Measurements from ENCODE around the gene CNTNAP5.

Gene CNTNAP5

DNA sequence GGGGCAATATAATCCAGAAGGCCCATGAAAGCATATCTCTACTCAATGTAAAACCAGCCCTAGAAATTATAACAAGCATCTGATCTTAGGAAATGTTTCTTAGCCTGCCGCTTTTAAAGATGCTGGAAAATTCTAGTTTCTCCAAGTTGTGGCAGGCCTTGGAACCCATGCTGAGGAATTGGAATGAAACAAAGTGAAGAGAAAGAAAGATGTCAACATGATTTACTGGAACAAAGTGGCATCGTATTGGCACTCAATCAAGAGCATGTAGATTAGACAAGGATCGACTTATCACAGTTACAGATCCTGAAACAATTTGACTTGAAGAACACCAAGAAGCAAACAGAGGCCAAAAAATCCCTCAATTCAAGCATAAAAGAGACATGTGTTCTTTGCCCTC, 28.7 kb downstream of the CNTNAP5 start:
- in situ Hi-C loops (cut with HindIII; ENCODE audit: low sequenced_read_pairs), result no loop called here

DNA sequence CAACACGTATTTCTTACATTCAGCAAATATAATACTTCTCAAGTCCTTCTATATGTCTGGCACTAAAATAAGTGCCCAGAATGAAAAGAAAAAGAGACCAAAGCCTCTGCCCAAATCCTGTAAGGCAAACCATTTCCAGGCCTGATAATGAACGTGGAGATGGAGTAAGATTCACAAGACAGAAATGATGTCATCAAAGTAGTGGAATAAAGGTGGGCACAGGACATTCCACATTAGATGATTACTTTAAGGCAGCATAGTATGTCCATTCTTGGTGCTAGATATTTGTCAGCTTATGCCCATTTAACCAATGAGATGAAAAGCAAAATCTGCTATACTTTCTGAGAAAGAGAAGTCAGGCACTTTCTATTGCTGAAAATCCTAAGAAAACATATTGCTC, 38.5 kb downstream of the CNTNAP5 start:
- in situ Hi-C loops (cut with HindIII; ENCODE audit: low sequenced_read_pairs), result no loop called here

DNA sequence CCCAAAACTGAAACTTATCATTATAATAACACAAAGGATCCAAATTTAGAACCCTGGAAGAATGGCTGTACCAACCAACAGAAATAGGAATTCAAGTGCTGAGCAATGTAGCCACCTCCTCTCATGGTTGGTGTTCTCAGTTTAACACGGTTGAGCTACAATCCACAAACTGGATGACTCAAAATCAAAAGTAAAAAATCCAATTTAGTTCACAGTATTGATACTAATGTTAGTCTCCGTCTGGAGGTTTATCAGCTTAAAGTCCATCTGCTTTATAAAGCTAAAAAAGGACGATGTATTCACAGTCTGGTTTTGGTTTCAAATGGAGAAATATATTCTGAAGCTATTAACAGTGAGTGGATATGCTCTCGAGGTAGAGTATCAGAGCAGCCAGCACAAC, 40.5 kb downstream of the CNTNAP5 start:
- in situ Hi-C loops (cut with HindIII; ENCODE audit: low sequenced_read_pairs), result no loop called here

DNA sequence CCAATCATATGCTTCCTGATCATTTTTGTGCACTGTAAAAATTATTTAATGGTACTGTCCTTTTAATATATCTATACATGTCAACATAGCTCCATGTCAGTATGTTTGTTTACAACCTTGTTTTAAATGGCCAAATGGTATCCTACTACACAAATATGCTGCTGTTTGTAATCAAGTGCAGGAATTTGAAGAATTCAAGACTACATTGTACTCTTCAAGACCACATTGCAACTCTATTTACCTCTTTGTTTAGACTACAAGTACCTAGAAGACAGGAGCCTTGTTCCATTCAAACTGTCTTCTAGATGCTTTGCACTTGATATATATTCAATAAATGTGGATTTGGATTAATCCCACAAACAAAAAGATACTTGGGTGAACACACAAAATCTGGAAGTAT, 41.7 kb downstream of the CNTNAP5 start:
- in situ Hi-C loops (cut with HindIII; ENCODE audit: low sequenced_read_pairs), result no loop called here

DNA sequence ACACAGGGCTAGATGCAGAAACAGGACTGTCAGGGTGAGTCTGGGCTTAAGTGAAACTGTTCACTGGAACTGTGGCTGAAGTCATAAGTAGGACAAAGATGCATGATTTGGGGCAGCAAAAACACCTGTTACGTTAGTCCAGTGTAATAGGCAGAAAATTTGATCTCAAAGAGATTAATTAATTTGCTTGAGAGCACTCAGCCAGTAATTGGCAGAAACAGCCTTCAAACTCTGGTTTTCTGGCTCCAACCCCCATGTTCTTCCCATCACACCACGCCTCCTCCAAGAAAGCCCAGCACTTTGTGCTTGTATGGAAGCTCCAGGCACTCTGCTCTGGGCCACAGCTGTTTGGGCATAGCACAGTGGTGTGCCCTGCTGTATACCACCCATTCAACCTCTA, 54.0 kb downstream of the CNTNAP5 start:
- in situ Hi-C loops (cut with HindIII; ENCODE audit: low sequenced_read_pairs), result no loop called here

DNA sequence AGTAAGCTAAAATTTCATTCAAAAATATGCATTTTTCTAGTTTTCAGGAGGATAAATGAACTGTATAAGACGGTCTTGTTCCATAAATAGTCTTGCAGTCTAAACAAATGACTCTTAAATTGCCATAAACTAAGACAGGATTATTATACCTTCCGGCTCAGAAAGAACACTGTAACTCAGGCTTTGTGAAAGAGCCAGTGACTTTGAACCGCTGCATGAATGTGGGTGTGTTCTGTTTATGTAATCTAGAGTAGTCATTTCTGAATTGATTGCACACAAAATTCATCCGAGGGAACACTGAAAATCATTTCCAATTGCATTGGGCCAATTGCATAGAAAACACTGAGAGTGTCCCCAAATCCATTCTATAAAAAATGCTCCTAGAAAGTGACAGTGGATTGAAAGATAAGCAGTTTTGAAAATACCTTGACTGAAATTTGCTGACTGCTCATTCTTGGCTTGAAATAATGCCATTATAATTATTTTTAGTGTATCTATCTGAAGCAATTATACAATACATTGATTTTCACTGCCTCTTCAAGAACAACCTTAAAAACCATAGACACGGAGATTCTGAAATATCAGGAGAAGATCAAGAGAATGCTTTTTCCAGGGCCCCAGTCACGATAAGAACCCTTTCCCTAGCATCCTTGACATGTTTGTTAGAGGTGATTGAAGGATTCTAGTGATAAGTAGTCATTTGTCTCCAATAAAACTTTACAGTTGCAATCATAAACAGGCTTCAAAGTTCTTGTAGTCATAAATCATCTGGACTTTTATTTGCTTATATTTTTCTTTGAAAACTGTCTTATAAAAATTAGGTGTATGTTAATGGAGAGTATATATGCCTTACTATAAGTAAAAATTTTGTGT, 55.4 kb downstream of the CNTNAP5 start:
- in situ Hi-C loops (cut with HindIII; ENCODE audit: low sequenced_read_pairs), result no loop called here

DNA sequence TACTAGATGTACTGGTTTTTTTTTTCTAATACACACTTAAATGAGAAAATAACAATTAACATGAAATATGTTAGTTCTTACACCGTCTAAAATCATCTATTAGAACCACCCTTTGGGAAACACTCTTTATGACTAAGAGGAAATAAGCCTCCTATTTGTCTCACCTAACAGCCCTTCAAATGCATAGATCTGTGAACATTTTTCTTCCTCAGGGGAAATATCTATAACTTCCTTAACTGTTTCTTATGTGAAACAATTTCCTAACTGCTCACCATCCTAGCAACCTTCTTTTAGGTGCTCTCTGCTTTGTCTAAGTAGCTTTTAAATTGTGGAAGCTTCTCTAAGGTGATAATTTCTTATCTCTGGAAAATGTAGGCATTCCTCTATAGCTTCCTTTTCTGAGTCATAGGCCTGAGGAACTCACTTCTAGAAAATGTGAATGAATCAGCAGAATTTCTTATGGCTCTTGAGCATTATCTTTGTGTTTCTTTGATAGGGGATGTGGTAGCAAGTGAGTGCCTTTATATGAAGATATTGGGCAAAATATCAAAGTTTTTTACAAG, 56.1 kb downstream of the CNTNAP5 start:
- in situ Hi-C loops (cut with HindIII; ENCODE audit: low sequenced_read_pairs), result no loop called here

DNA sequence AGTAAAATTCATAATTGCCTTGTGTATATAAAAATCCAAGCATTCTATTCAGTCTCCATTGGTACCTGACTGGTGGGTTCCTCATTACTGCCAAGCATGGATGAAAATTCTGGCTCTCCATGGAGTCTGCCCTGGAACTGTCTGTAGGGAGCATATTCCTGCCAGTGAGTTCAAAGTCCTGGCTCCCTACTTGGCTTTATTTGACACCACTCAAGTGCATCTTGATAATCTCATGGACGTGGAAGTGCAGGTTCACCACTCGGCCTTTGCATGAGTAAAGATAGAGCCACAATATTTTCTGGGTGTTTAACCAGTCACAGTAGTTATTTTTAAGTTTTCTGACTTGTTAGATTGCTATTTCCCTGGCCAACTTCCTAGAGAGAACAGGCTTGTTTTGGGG, 63.5 kb downstream of the CNTNAP5 start:
- in situ Hi-C loops (cut with HindIII; ENCODE audit: low sequenced_read_pairs), result no loop called here

DNA sequence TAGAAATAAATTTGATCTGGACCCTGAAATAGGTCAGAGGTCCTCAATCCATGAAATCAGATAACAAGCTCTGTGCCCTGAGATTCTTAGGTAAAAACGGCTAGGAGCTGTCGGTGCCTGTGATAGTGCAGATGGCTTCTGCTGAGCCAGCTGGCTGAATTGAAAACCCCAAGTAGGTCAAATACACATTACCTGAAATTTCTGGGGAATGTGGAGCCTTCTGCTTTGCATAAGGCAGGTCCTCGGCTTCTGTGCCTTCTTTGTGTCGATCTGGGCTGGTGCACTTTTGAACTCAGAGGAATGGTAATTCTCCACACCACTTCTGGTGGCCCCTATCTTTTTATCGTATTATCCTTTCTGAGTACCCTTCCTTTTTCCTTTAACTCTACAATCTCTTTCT, 66.6 kb downstream of the CNTNAP5 start:
- in situ Hi-C loops (cut with HindIII; ENCODE audit: low sequenced_read_pairs), result no loop called here

DNA sequence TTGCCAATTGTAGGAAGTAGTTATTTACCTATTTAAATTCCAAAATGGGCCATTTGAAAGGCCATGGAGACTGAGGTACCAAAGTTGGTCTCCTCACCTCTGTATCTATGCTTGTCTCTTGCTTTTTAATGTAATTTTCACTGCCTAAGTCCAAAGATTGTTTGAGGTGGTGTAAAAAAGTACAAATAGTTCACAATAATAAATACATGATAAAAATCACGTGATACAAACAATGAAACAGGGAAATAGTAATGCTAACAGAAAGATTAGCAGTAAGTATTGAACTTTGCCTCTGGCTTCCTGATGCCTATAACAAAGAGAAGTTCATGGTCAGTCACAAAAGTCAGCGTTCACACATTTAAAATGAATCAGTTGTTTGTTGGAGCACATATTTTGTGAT, 67.6 kb downstream of the CNTNAP5 start:
- in situ Hi-C loops (cut with HindIII; ENCODE audit: low sequenced_read_pairs), result no loop called here

DNA sequence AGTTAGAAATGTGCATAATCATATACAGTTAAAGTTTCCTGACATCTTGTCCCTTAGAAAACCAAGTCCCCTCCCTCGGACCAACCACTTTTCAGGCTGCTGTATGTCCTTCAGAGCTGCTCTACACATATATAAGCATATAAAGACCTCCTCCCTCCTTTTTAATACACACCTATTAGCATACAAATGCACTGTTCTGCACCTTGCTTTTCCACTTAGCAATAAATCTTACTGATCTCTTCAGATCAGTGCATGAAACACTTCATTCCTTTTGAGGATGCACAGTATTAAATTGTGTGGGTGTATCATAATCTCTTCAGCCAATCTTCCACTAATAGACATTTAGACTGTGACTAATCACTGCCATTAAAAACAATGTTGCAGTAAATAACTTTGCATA, 79.8 kb downstream of the CNTNAP5 start:
- in situ Hi-C loops (cut with HindIII; ENCODE audit: low sequenced_read_pairs), result no loop called here

DNA sequence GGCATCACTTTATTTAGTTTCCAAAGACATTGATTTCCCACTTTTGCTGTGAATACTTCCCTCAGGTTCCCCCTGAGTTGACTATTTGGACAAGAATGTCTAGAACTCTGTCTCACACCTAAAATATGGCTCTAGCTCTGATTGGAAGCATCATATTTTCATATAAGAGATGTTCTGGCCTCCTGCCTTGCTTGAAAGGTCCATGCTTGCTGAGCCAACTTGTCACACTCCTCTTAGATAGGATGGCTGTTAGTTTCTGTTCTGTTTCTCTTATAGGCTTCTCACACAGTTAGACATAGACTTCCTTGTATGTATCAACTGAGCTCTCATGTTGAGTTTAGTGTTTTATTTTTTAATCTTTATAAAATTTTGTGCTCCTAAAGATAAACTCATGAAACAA, 87.1 kb downstream of the CNTNAP5 start:
- in situ Hi-C loops (cut with HindIII; ENCODE audit: low sequenced_read_pairs), result loop anchor here (10.0 kb wide), 1 partner anchor 63 kb away; no protein-coding TSS in a partner anchor

DNA sequence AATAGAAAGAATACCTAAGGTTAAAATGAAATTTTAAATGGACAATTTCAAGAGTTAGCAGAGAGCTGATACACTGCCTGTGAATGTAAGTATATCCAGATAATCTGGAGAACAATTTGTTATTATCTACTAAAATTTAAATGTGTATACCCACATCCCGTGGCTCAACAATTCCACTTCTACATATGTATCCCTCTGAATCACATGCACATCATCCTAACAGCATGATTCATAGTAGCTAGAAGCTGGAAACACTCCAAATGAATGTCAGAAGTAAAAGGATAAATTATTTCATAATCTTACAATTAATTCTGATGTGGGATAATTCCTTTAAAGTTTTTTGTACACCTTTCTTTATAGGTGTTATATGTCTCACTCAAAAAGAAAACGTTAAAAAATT, 87.9 kb downstream of the CNTNAP5 start:
- in situ Hi-C loops (cut with HindIII; ENCODE audit: low sequenced_read_pairs), result loop anchor here (10.0 kb wide), 1 partner anchor 62 kb away; no protein-coding TSS in a partner anchor

DNA sequence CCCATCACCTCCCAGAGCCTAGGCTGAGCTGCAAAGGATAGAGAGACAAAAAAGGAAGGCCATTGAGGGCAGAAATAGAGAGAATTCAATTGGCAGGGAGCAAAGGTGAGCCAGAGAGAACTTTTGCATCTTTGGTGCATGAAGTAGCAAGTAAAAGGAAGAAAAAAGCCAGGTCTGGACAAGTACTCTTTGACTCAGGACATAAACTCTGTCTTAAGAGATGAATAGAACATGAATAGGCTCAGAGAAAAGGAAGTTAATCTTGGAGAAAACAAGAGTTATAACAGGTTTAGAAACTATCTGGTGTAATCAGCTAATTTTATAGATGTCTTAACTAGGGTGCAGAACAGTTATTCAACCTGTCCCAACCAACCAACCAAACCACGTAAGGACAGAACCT, 95.2 kb downstream of the CNTNAP5 start:
- in situ Hi-C loops (cut with HindIII; ENCODE audit: low sequenced_read_pairs), result no loop called here

DNA sequence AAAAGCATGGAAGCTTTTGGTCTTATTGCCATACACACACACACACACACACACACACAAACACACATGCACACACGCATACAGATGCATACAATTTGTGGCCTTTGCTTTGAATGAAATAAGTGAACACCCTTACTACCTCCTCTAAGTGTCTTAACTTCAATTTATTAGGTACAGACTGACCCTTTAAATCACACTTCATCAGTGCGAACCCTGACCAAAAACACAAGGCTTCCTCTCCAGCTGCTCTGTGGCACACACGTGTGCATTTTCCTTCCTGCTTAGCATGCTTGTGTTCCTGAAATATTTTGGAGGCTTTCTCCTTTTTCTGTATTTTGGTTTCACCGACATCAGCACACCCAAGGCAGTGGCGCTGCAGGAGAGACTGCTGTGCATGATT, 96.0 kb downstream of the CNTNAP5 start:
- in situ Hi-C loops (cut with HindIII; ENCODE audit: low sequenced_read_pairs), result no loop called here

DNA sequence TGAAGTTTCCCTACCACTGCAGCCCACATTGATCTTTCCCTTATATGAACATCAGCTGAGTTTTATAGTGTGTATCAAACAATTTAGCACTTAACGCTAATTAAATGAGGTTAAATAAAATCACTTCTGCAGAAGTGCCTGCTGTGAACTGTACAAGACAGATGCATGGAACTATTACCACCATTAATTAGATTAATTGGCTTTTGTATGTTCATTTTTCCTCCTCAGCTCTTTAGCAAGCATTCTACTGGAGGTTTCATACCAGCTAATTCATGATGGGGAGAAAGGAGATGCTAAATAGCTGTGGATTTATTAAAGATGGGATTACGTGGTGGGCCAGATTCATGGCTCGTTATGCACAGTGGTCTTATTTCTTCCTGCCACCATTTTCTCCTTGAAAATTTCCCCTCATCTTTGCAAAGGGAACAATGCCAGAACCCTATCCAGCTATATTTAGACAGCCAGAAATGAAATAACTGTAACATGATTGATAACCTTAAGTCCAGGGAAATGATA, 96.7 kb downstream of the CNTNAP5 start:
- in situ Hi-C loops (cut with HindIII; ENCODE audit: low sequenced_read_pairs), result no loop called here

DNA sequence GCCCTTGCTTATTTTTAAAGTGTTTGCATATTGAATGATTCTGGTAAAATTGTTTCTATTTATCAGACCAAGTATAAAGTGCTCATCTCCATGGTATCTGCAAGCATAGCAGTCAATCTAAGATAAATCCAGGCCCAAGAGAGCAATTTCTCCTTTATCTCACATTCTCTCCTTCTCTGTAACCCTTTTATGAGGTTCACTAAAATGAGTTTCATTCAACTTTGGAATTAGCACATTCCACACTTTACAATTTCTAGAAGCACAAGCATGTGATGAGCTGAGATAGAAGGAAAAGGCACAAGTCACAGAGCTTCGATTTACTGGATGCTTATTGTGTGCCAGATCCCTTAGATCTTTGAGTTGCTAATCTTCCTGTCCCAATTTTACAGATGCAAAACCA, 97.3 kb downstream of the CNTNAP5 start:
- in situ Hi-C loops (cut with HindIII; ENCODE audit: low sequenced_read_pairs), result no loop called here

DNA sequence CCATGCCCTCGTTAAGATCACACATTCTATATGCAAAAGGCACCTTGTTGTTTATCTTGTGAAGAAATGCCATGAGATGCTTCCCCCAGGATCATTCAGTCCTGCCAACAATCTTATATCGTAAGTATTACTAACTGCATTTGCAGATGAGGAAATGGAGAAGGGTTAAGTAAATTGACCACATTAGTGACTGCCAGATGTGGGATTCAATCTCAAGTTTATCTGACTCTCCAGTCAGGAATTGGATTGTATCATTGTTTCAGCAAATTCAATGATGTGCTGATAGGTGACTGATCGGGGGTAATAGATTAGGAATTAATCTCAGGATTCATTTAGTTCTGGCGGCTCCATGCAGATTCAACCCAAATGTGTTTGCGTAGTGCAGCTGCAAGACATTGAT, 106.2 kb downstream of the CNTNAP5 start:
- in situ Hi-C loops (cut with HindIII; ENCODE audit: low sequenced_read_pairs), result no loop called here

DNA sequence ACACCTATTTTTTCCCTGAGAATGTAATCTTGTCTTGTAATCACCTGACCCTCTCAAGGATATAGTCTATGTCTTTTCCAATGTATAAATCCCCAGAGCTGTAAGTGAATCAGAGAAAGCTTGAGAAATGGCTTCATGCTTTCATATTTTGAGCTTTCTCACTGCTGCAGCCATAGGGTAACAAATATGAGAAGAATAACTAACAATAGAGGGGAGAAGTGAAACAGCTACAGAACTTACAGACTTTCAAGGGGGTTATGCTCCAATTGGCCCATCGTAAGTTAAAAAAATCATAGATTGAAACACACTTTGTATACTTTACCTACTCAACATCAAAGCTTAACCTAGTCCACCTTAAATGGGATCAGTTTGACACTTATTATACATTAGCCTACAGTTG, 111.0 kb downstream of the CNTNAP5 start:
- in situ Hi-C loops (cut with HindIII; ENCODE audit: low sequenced_read_pairs), result no loop called here

DNA sequence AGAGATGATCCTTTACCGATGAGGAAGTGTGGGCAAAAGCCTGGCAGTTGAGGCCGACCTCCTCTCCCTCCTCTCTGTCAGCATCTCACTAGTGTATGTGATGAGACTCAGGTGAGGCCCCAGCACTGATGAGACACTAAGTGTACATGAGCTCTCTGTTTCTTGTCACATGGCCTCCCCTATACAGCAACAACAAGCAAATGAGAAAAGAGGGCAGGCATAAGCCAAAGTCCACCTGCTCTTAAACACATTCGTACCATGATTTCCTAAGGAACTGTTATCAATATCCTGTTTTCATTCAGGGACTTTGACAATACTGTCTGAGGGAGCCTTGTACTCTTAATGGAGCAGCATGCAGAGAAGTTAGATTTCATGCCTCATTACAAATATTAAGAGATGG, 113.0 kb downstream of the CNTNAP5 start:
- in situ Hi-C loops (cut with HindIII; ENCODE audit: low sequenced_read_pairs), result no loop called here

DNA sequence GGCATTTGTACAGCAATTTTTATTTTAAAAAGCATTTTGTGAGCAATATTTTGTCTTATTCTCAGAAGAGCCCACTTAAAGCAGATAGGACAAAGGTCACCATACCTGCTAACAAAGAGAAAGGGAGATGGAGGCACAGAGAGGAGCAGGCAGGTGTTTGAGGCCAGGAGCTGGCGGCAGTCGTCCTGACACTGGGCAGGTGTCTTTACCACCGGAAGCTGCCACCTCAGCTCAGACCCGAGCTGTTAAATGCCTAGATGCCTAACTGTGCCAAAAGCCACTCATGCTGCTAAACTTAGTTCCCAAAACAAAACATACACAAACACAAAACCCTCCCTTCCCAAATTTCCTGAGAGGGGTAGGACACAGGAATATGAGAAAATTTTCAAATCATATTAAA, 120.9 kb downstream of the CNTNAP5 start:
- in situ Hi-C loops (cut with HindIII; ENCODE audit: low sequenced_read_pairs), result no loop called here

DNA sequence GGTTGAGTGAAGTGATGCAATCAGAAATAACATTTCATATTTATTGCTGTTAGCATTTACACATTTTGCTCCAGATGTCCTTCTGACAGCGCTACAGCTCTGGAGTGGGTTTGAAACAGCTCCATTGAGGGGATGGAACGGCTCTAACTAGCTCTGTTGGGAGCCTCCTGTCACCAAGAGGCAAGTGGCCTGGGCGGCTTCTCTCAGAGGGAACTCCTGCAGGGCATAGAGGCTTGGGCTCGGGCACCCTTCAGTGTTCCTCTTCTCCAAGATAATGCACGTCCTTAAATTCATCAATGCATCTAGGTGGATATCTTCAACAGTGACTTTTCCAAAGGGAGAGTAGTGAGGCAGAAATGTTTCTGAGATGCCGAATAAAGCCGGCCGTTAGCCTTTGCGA, 122.5 kb downstream of the CNTNAP5 start:
- in situ Hi-C loops (cut with HindIII; ENCODE audit: low sequenced_read_pairs), result no loop called here
